Pancreas (tissue), 10 donors: ENCODE results near the gene BCAS3. TPM values are rescaled to one million over a fixed set of nuclear protein-coding genes. Genes with fewer than 3 reads are reported as not detected.

Experiments used
- ATAC-seq, 4 donors: fragments of 200-7000 bp; cut with Tn5 transposase; one replicate each; pipeline versions ENCODE4 v1.8.0 to v1.9.1; 2020; ENCODE audit warnings: mild to moderate bottlenecking in 4 of 4, moderate library complexity in 4 of 4
- DNase-seq, 6 donors: peaks; one replicate each; pipeline ENCODE4 v3.0.0-alpha.2; 2020
- FAIRE-seq: peaks from 2 replicates; lab custom pipeline; 2012; peaks lifted over from hg19 to GRCh38; lab: Jason Lieb, UNC
- H3K27ac ChIP-seq, 4 donors: fragments of 200-600 bp; sonication (generic); 1 replicate in 3 of 4; 2 replicates in 1 of 4; pipeline versions ENCODE4 v1.5.0 to v1.8.0; 2020
- H3K27me3 ChIP-seq, 4 donors: fragments of 200-600 bp; one replicate each; pipeline ENCODE4 v1.8.0; 2021
- H3K36me3 ChIP-seq, 3 donors: fragments of 200-600 bp; sonication (generic) in 1 of 3; one replicate each; pipeline versions ENCODE4 v1.5.0 to v1.8.0; 2020 to 2021
- H3K4me1 ChIP-seq, 3 donors: fragments of 200-600 bp; one replicate each; pipeline ENCODE4 v1.8.0; 2021
- H3K4me3 ChIP-seq, 4 donors: fragments of 200-600 bp; sonication (generic) in 2 of 4; one replicate each; pipeline versions ENCODE4 v1.5.0 to v1.8.0; 2020 to 2021
- H3K9me3 ChIP-seq, 4 donors: fragments of 200-600 bp; one replicate each; pipeline ENCODE4 v1.8.0; 2021
- CTCF ChIP-seq, 4 donors: fragments of 200-600 bp; sonication (generic) in 3 of 4; IDR thresholded peaks; one replicate each; pipeline versions ENCODE4 v1.5.0 to v1.8.0; 2021; ENCODE audit warnings: antibody characterized with exemption in 4 of 4
- whole genome bisulfite sequencing, 2 donors: extraction: QIAGEN DNeasy Blood & Tissue Kit; methylation state at CpG; one replicate each; pipeline ENCODE4 v1.1.7; 2013; 5-methylcytosine and 5-hydroxymethylcytosine counted together
- intact Hi-C, 3 donors: fragments of 100-400 bp; cut with DNase I; formaldehyde crosslinking; loops; one replicate each; pipeline versions ENCODE4 v1.11.1 to v1.14.2; 2022
- polyA plus RNA-seq, 2 donors: library from polyadenylated mRNA; stranded (reverse); fragments of 200-250 nt; gene quantifications; one replicate each; pipeline ENCODE4 v1.2.3, GENCODE V29; 2013
- total RNA-seq, 6 donors: library from RNA; stranded (reverse); fragmentation: NEBNext Ultra II Directional in 4 of 6; extraction: Animal tissue kit (Norgen Biotek cat#: 25700) in 4 of 6; gene quantifications; one replicate each; pipeline versions ENCODE4 v1.2.1 to v1.2.4, GENCODE V29; 2021 to 2023
- donor health status: healthy with polysubstance abuse.
- donor health status: DM: no; HTN: no; CAD: no; lungs with moderate emphysema.
- donor health status: DM: no; HTN: no; CAD: no.
- donor health status: control.
- donor health status: control.
- donor health status: Bipolar disorder and iron deficiency.
- donor health status: DM: yes; HTN: yes; CAD: no.
- donor health status: DM: no; HTN: no; CAD: no.
- donor health status: DM: no; HTN: no; CAD: no.
- donor health status: DM: yes; HTN: yes; CAD: no.

The BCAS3 gene
- total and polyA plus RNA-seq, 8 donors: 4.6 to 27.7 (median 13.2) TPM

- Histone ChIP-seq H3K27me3 (no peaks in the 10 kb centered on the region), H3K4me1 (peaks cover 0 to 18% (median 12%) of the 10 kb centered on the region in 3 donors), H3K9me3 (no peaks in the 10 kb centered on the region), H3K27ac (no peak overlapping the region), H3K4me3 (no peak overlapping the region), H3K36me3 (no peaks in the 10 kb centered on the region)
- no peak for DNase-seq
- no peak for TF ChIP-seq CTCF (IDR thresholded peaks at IDR 0.05)
- FAIRE-seq: no peak
- WGBS, 2 donors: 87 to 93% methylated on average over 3 of the region's 3 CpGs
- no peak for ATAC-seq
- intact Hi-C loops: no loop called here
Measured at GRCh38 chr17:61196799-61197198, 519.1 kb downstream of the BCAS3 start.

DNA sequence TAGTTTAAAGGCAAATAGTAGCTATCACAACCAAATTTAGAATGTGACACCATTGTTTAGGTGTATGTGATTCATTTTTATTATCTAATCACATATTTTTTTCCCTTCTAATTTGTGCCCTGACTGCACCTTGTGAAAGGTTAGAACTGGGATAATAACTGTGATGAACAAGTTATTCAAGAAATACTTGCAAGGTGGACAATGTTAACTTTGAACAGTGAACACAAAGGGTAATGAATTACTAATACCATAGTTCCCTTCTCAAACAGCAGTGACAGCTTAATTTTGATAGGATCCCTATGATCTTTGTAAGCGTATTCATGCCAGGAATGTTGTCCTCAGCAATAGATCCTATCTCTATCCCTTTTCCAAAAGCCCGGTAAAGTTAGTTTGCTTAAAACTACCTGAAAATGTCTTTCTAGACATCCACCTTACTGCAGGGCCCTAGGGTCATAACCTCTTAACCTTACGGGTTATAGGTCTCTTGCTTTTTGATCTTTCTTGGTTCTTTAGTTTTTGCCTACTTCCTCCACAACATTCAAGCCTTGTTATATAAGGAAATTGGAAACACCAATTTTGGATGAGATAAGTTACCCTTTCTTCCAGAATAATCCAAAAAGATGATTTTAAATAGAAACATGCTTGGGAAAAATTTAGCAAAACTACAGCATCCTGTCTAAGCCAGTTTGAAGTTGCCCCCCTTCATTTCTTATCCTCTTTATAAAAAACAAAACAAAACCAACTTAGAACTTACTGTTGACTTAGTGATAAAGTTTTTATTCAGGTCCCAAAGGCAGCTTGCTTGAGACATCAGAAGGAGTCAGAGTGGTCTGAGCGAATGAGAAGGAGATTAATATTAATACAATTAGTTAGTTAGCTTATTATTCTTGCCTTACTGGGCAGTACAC, 522.0 kb downstream of the BCAS3 start:
- 63 to 66% methylated on average over 4 of the region's 4 CpGs for WGBS, 2 donors
- Histone ChIP-seq H3K36me3 (no peaks in the 10 kb centered on the region), H3K27me3 (no peaks in the 10 kb centered on the region), H3K4me1 (peaks cover 0 to 18% (median 12%) of the 10 kb centered on the region in 3 donors), H3K9me3 (no peaks in the 10 kb centered on the region), H3K27ac (no peak overlapping the region), H3K4me3 (no peak overlapping the region)
- no peak for TF ChIP-seq CTCF (IDR thresholded peaks at IDR 0.05)
- no peak for DNase-seq
- peak in 3 of 4 donors; percentile 31 to 37 (median 35) for ATAC-seq
- no peak for FAIRE-seq
- intact Hi-C loops: no loop called here

DNA sequence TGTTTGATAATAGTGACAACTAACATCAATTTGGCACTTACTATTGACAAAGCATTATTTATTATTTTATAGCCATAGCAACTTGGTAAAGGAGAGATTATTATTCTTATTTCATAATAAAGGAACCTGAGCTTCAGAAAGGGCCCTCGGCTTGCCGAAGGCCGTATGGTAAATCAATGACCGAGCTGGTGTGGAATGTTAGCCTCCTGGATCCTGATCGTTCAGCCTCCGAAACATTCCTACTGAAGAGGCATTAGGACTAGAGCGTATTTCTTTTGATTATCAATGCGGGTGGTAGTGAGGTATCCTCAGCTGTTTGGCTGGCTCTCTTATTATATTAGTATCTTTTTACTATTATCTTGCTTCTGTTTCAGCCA, 522.7 kb downstream of the BCAS3 start:
- no peak for TF ChIP-seq CTCF (IDR thresholded peaks at IDR 0.05)
- intact Hi-C loops: no loop called here
- Histone ChIP-seq H3K4me3 (no peak overlapping the region), H3K4me1 (peaks cover 0 to 18% (median 12%) of the 10 kb centered on the region in 3 donors), H3K36me3 (no peaks in the 10 kb centered on the region), H3K9me3 (no peaks in the 10 kb centered on the region), H3K27me3 (no peaks in the 10 kb centered on the region), H3K27ac (no peak overlapping the region)
- peak in 2 of 6 donors; percentile 6 to 17 for DNase-seq
- FAIRE-seq: no peak
- ATAC-seq: peak in 3 of 4 donors; percentile 55 to 85 (median 71)
- 60 to 62% methylated on average over 8 of the region's 8 CpGs for WGBS, 2 donors

GRCh38 chr17:61201211-61201610, 523.6 kb downstream of the BCAS3 start:
- no peak for ATAC-seq

More at GRCh38 chr17:61201211-61201610, 523.6 kb downstream of the BCAS3 start:
- no peak for TF ChIP-seq CTCF (IDR thresholded peaks at IDR 0.05)
- 79 to 88% methylated on average over 3 of the region's 3 CpGs for WGBS, 2 donors
- no peak for FAIRE-seq
- peaks cover 0 to 18% (median 12%) of the 10 kb centered on the region in 3 donors for H3K4me1 ChIP-seq
- intact Hi-C loops: no loop called here
- no peaks in the 10 kb centered on the region for H3K9me3 ChIP-seq
- no peak for DNase-seq
- no peak overlapping the region for H3K27ac ChIP-seq
- no peaks in the 10 kb centered on the region for H3K27me3 ChIP-seq
- no peaks in the 10 kb centered on the region for H3K36me3 ChIP-seq
- H3K4me3 ChIP-seq: no peak overlapping the region
